GM18870 (cell line): Measurements from ENCODE around the gene USP3.

Experiments
- ATAC-seq: cut with Tn5 transposase; IDR thresholded peaks from one replicate; pipeline ENCODE4 v1.9.1; 2021; ENCODE audit warnings: moderate library complexity; ENCODE audit not compliant: unreplicated experiment

The USP3 gene

DNA sequence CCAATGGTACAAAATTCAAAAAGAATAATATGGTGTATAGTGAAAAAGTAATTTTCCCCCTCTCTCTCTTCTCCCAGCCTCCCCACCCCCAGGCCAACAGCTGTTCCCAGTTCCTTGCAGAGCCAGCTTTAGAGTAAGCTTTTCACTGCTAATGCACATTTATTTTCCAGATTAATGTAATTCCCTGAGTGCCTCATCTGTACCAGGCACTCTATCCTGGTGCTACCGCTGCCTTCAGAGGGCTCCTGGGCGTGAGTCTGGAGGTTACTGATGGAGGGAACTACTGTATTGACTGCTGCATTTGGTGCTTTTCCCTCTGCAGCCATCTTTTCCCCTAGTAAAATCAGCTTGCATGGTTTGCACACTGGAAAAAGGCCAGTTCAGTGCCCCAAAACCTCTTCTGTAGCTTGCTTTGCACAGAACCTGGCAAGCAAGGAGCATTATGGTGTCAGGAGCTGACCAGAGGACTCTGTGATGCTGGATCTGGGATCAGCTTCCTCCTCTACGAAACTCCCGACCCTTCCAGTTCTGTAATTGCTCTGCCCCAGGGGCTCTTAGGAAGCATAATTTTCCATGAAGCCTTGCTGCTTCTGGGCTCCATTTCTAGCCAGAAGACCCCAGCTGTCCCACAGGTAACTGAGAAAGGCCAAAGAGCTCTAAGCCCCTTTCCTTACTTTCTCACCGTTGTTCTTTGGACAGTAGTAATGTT is 8.5 kb upstream of the USP3 start:
- no peak for ATAC-seq

GRCh38 chr15:63497642-63498467 is 6.5 kb upstream of the USP3 start:
- peak; percentile 33 for ATAC-seq

GRCh38 chr15:63499175-63499549 is 5.2 kb upstream of the USP3 start:
- ATAC-seq: no peak

DNA sequence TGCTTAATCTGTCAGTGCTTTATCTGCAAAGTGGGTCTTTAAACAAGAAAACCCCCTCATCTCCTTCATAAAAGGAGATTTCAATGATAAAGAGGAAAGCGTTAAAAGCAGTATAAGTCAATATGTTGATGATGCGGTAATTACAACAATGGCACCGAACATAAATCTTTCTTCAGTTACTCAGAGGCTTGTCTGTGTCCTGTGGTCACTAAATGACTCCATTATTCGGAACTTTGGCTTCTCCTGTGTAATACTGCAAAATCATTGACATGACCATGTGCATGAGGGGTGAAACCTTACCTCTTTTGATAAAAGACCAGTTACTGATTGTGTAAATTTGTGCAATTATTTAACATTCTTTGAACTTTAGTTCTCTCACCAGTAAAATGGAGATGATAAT is 4.8 kb upstream of the USP3 start:
- ATAC-seq: no peak

DNA sequence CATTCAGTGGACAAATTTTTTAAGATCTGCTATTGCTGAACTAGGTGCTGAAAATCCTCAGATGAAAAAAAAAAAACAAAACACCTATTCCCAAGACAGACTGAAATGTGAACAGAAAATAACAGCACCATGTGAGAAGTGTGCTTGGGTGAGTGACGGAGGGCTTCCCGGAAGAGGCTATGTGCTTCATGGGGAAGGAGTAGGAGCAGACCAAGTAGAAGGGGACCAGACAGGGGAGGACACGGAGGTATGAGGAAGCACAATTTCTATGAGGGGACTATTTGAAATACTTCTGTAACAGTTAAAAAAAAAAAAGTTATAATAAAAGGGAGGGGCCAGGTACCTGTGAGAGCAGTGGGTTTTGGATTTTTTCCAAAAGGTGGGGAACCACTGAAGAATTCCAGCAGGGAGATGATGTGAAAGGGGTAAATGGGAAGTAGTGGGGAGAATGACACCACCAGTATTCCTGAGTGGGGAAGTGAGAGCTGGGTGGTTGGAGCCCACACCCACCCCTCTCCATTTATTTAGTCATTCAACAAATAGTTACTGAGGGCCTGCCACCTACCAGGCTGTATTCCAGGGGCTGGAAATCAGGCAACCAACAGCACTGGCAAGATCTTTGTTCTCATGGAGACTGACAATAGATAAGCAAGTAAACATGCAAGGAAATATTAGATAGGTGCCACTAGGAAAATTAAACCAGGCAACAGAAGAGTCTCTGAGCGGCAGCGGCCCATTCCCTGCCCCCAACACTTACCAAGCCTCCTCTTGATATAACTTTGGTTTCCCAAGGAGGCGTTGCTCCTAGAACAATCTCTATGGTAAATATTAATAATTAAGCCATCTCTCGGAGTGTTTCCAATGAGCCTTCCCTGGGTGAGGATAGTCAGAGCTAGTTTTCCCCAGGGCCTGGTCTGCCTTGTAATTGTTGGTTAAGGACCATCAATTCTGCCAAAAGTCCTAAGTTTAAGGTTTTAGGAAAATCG is 3.8 kb upstream of the USP3 start:
- ATAC-seq: no peak

GRCh38 chr15:63501256-63502089 is 2.9 kb upstream of the USP3 start:
- no peak for ATAC-seq

GRCh38 chr15:63502137-63502766 is 2.1 kb upstream of the USP3 start:
- no peak for ATAC-seq

- ATAC-seq: peak; percentile 46
Measured at GRCh38 chr15:63502843-63503738, 1.3 kb upstream of the USP3 start.

GRCh38 chr15:63503739-63504246 is 600 bp upstream of the USP3 start:
- peak; percentile 16 for ATAC-seq

DNA sequence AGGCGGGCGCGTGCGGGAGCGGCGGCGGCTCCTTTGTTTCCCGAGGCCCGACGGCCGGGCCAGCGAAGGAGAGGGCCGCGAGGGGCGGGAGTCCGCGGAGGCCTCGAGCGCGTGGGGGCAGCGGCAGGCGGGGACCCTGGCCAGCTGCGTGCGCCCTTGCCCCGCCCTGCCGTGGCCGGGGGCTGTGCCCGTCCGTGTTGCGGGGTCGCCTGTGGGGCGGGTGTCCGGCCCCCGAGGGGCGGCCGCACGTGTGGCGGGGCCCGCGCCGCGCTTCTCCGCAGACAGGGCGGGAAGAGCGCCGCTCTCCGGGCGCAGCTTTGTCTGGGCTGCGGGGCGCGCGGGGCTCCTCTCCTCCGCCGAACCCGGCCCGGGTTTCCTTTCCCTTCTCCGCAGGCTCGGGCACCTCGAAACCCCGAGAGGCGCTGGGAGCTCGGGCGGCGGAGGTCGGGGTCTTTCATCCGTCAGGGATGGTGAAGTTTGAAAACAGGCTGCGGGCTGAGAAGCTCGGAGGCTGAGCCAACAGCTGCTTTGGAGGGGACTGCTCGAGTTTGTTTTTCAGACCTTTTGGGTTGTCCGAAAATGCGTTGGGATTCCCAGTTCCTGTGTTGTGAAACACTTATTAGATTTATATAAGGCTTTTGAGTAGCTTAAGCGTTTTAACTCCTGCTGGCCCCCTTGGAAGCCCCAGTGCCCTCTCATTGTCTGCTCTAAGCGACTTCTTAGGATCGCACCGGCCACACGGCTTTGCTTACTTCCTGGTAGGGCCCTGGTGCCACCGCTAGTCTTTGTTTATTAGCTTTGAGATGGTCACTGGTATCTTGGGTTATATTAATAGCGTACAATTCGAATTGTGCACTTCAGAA is 817 bp downstream of the USP3 start:
- no peak for ATAC-seq

GRCh38 chr15:63505842-63506222 is 1.4 kb downstream of the USP3 start:
- no peak for ATAC-seq

GRCh38 chr15:63506537-63507035 is 2.2 kb downstream of the USP3 start:
- no peak for ATAC-seq

DNA sequence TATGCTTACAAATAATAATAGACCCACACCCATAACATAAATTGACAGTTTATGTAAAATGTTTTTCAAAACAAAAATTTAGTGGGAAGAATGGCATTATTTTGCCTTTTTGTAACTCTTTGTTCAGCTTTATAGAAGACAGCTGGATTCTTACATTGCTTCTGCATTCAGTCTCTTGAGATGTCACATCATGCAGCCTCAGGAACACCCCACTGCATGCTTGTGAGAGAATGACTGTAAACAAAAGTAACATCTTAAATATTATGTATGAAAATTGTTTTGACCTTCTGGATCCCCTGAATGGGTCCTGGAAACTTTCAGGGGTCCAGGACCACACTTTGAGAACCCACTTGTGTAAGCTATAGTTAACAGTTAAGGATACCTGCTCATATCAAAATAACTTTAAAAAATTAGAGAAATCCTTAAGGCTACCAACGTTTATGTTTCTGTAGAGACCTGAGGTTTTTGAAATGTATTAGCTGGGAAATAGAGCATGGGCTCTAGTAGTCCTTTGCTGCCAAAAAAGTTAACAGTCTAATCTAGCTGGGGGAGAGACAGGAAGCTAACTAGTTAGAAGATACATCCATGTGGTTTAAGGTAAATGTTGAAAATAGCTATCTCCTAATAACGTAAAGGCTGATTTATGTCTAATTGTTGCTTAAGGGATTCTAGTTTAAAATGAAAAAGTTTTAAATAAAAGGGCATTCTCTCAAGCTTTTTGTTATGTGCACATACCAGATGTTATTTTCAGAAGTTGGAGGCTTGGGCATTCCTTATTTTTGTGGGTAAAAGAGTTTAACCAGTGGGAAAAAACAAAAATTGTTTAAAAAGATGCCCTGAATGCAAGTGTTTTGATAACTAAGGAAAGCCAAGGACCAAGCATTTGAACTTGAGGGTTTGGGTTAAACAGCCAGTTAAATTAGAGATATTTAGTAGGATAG is 3.8 kb downstream of the USP3 start:
- no peak for ATAC-seq

GRCh38 chr15:63509056-63509954 is 4.9 kb downstream of the USP3 start:
- ATAC-seq: no peak
